Upper lobe of left lung (tissue), 6 donors: ENCODE measurements around the gene PLA2G2C. TPM values are rescaled to one million over a fixed set of nuclear protein-coding genes. Genes with fewer than 3 reads are reported as not detected.

Experiments
- ATAC-seq, 2 donors: fragments of 200-7000 bp; cut with Tn5 transposase; one replicate each; pipeline ENCODE4 v1.9.1; 2022; ENCODE audit warnings: mild to moderate bottlenecking in 2 of 2, moderate library complexity in 2 of 2; ENCODE audit not compliant: low FRiP score in 2 of 2
- DNase-seq, 2 donors: peaks; one replicate each; pipeline ENCODE4 v3.0.0-alpha.2; 2019 to 2020
- H3K27ac ChIP-seq, 4 donors: fragments of 200-600 bp; sonication (generic); one replicate each; pipeline ENCODE4 v1.5.1; 2016 to 2019
- H3K27me3 ChIP-seq, 4 donors: fragments of 200-600 bp; sonication (generic); one replicate each; pipeline ENCODE4 v1.5.1; 2017 to 2019
- H3K36me3 ChIP-seq, 4 donors: fragments of 200-600 bp; sonication (generic); one replicate each; pipeline ENCODE4 v1.5.1; 2016 to 2019
- H3K4me1 ChIP-seq, 4 donors: fragments of 200-600 bp; sonication (generic); one replicate each; pipeline ENCODE4 v1.5.1; 2018 to 2019
- H3K4me3 ChIP-seq, 4 donors: fragments of 200-600 bp; sonication (generic); one replicate each; pipeline ENCODE4 v1.5.1; 2017 to 2019; ENCODE audit warnings: mild to moderate bottlenecking in 2 of 4, moderate library complexity in 1 of 4
- H3K9me3 ChIP-seq, 4 donors: fragments of 200-600 bp; sonication (generic); one replicate each; pipeline ENCODE4 v1.5.1; 2018 to 2019
- EP300 ChIP-seq, 4 donors: sonication (generic); formaldehyde crosslinking; IDR thresholded peaks; one replicate each; pipeline ENCODE4 v1.5.1; 2017; ENCODE audit warnings: antibody characterized with exemption in 4 of 4, control low read depth in 2 of 4
- POLR2A ChIP-seq, 4 donors: fragments of 450-650 bp; IDR thresholded peaks; one replicate each; pipeline ENCODE4 v1.5.1; 2016 to 2017; ENCODE audit warnings: antibody characterized with exemption in 4 of 4, mild to moderate bottlenecking in 2 of 4
- POLR2AphosphoS5 ChIP-seq, 2 donors: sonication (generic); formaldehyde crosslinking; IDR thresholded peaks; one replicate each; pipeline ENCODE4 v1.5.1; 2017; ENCODE audit warnings: antibody characterized with exemption in 2 of 2
- WGBS, 2 donors: methylation state at CpG; one replicate each; pipeline ENCODE4 v1.1.5; 2017 to 2018; 5-methylcytosine and 5-hydroxymethylcytosine counted together
- total RNA-seq, 6 donors: library from RNA; depleted of rRNA in 4 of 6; stranded (reverse); fragments of >200 nt in 4 of 6; gene quantifications; one replicate each; pipeline versions ENCODE4 v1.1.0 to v1.2.1, GENCODE V29; 2016 to 2021
- TF ChIP-seq, protein P1 (sequence below), 6 experiments: fragments of 450-650 bp in 4 of 6; fragments of 200-600 bp in 2 of 6; sonication (generic) in 2 of 6; IDR thresholded peaks; one replicate each; pipeline ENCODE4 v1.5.1; 2016 to 2019; ENCODE audit warnings: antibody characterized with exemption in 6 of 6
- donor health status: DM: no; HTN: no; CAD: no; lungs with moderate emphysema.
- donor health status: DM: no; HTN: yes; CAD: no; lungs with severe emphysema.

Gene PLA2G2C
- total RNA-seq, 6 donors from 2014 or later, result 0.30 TPM; not detected in 5

DNA sequence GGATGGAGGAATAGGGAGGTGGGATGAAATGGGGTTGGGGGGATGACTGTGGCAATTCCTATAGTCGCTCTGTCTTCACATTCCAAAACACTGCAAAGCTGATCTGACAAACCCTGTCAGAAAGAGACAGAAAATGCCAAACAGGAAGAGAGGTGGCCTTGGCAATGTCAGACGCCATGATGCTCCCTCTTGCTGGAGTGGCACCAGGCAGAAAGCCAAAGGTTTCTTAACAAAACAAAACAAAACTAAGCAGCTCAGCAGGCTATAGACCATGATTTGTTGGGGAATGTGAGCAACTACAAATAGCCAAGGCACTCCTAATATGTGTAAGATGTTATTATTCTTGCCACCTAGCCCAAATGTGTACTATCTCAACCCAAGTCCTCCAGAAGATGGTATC is 42.9 kb upstream of the PLA2G2C start:
- no peak for TF ChIP-seq POLR2AphosphoS5 (IDR thresholded peaks at IDR 0.05)
- no peak for TF ChIP-seq POLR2A (IDR thresholded peaks at IDR 0.05)
- TF ChIP-seq EP300 (IDR thresholded peaks at IDR 0.05), result no peak
- TF ChIP-seq, protein P1, sequence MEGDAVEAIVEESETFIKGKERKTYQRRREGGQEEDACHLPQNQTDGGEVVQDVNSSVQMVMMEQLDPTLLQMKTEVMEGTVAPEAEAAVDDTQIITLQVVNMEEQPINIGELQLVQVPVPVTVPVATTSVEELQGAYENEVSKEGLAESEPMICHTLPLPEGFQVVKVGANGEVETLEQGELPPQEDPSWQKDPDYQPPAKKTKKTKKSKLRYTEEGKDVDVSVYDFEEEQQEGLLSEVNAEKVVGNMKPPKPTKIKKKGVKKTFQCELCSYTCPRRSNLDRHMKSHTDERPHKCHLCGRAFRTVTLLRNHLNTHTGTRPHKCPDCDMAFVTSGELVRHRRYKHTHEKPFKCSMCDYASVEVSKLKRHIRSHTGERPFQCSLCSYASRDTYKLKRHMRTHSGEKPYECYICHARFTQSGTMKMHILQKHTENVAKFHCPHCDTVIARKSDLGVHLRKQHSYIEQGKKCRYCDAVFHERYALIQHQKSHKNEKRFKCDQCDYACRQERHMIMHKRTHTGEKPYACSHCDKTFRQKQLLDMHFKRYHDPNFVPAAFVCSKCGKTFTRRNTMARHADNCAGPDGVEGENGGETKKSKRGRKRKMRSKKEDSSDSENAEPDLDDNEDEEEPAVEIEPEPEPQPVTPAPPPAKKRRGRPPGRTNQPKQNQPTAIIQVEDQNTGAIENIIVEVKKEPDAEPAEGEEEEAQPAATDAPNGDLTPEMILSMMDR (IDR thresholded peaks at IDR 0.05), result no peak
- Histone ChIP-seq H3K4me3 (no peak overlapping the region), H3K4me1 (no peaks in the 10 kb centered on the region), H3K27ac (no peak overlapping the region), H3K9me3 (no peaks in the 10 kb centered on the region), H3K27me3 (no peaks in the 10 kb centered on the region), H3K36me3 (no peaks in the 10 kb centered on the region)
- ATAC-seq (no peak), DNase-seq (no peak)
- WGBS, 2 donors, result 44 to 67% methylated on average over 2 of the region's 2 CpGs

DNA sequence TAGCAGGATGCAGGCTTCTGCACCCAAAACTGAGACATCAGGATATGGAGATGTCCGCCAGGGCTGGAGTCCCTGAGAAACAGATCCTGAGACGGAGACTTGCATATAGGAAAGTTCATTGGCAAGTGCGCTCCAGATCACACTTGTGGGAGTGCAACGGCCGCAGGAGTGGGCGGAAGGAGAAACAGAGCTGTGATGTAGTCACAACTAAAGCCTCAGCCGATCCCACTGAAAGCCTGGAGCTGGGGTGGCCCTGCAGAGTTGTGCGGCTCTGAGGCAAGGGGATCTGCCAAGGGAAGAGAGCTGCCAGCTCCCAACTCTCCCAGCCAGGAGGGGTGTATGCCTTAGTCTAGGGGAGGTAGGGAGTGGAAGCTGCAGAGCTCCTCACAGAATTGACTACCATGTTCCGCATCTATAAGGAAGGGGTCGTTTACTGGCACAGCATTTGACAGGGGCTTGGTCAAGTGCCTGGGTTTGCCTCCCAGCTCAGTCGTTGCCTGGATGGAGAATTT is 42.1 kb upstream of the PLA2G2C start:
- TF ChIP-seq EP300 (IDR thresholded peaks at IDR 0.05) (no peak), POLR2AphosphoS5 (IDR thresholded peaks at IDR 0.05) (no peak), POLR2A (IDR thresholded peaks at IDR 0.05) (no peak)
- TF ChIP-seq, protein P1 (IDR thresholded peaks at IDR 0.05), result no peak
- WGBS, 2 donors, result 84 to 86% methylated on average over 11 of the region's 11 CpGs
- no peak for DNase-seq

DNA sequence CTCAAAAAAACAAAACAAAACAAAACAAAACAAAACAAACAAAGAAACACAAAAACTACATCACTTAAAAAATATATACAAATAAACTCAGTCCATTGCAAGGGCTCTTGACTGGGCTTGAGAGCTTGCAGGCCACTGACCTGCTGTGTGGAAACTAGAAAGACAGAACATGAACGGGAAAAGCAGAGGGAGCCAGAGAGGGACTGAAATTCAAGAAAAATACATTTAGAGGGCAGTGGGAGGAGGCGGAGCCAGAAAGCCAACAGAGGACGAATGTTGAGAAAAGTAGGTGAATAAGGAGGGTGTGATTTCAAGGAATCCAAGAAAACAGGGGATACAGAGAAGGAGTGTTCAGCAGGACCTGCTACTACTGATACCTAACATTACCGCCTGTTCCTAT is 41.4 kb upstream of the PLA2G2C start:
- TF ChIP-seq POLR2A (IDR thresholded peaks at IDR 0.05) (no peak), POLR2AphosphoS5 (IDR thresholded peaks at IDR 0.05) (no peak), EP300 (IDR thresholded peaks at IDR 0.05) (no peak)
- TF ChIP-seq, protein P1 (IDR thresholded peaks at IDR 0.05), result no peak
- no peak overlapping the region for H3K4me3 ChIP-seq
- H3K36me3 ChIP-seq, result no peaks in the 10 kb centered on the region
- H3K27ac ChIP-seq, result no peak overlapping the region
- H3K27me3 ChIP-seq, result peaks cover 0 to 3% (median 0%) of the 10 kb centered on the region in 4 donors
- ATAC-seq (no peak), DNase-seq (no peak)
- WGBS, 2 donors, result 43 to 57% methylated on average over 4 of the region's 4 CpGs
- H3K9me3 ChIP-seq, result no peaks in the 10 kb centered on the region
- no peaks in the 10 kb centered on the region for H3K4me1 ChIP-seq

More for the DNA sequence above, 42.1 kb upstream of the PLA2G2C start:
- no peaks in the 10 kb centered on the region for H3K9me3 ChIP-seq
- H3K27ac ChIP-seq, result no peak overlapping the region
- H3K27me3 ChIP-seq, result peaks cover 0 to 2% (median 0%) of the 10 kb centered on the region in 4 donors
- no peaks in the 10 kb centered on the region for H3K36me3 ChIP-seq
- no peak for ATAC-seq
- H3K4me3 ChIP-seq, result no peak overlapping the region
- no peaks in the 10 kb centered on the region for H3K4me1 ChIP-seq

DNA sequence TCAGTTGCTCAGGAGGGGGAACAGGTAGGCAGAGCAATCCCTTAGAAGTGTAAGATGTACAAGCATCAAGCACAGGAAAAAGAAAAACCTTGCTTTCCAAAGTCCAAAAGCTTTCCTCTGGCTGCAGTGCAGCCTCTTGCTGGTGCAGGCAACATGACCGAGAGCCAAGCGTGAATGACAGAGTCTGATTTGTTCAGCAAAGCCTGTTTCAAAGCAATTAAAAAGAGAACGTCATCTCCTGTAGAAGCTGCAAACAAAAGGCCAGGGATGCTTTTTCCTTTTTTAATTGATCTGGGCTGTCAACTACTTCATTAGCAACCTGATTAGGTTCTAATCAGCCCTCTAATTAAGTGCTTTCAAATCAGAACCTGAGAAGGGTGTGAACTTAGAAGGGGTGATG is 38.2 kb upstream of the PLA2G2C start:
- no peak overlapping the region for H3K4me3 ChIP-seq
- H3K27ac ChIP-seq, result no peak overlapping the region
- TF ChIP-seq POLR2A (IDR thresholded peaks at IDR 0.05), result no peak
- TF ChIP-seq EP300 (IDR thresholded peaks at IDR 0.05), result no peak
- no peak for TF ChIP-seq POLR2AphosphoS5 (IDR thresholded peaks at IDR 0.05)
- TF ChIP-seq, protein P1 (IDR thresholded peaks at IDR 0.05), result no peak
- ATAC-seq (no peak), DNase-seq (no peak)
- peaks cover 0 to 3% (median 0%) of the 10 kb centered on the region in 4 donors for H3K27me3 ChIP-seq
- 62 to 72% methylated on average over 3 of the region's 3 CpGs for WGBS, 2 donors
- no peaks in the 10 kb centered on the region for H3K4me1 ChIP-seq
- no peaks in the 10 kb centered on the region for H3K36me3 ChIP-seq
- H3K9me3 ChIP-seq, result no peaks in the 10 kb centered on the region
